HG03520 (cell line): ENCODE measurements around the gene PLXNC1.

Experiments
- ATAC-seq: cut with Tn5 transposase; IDR thresholded peaks from one replicate; pipeline ENCODE4 v1.9.1; 2021; ENCODE audit warnings: mild to moderate bottlenecking, moderate library complexity; ENCODE audit not compliant: unreplicated experiment

Gene PLXNC1

GRCh38 chr12:94157181-94157580 is 8.8 kb downstream of the PLXNC1 start:
- ATAC-seq = no peak

- ATAC-seq = no peak
Observed at GRCh38 chr12:94157981-94158411, 9.6 kb downstream of the PLXNC1 start.

- no peak for ATAC-seq
Observed at GRCh38 chr12:94158666-94159065, 10.3 kb downstream of the PLXNC1 start.

- no peak for ATAC-seq
Observed at GRCh38 chr12:94162108-94162507, 13.7 kb downstream of the PLXNC1 start.

GRCh38 chr12:94163850-94164249 is 15.5 kb downstream of the PLXNC1 start:
- ATAC-seq = no peak

- no peak for ATAC-seq
Observed at GRCh38 chr12:94165138-94165537, 16.8 kb downstream of the PLXNC1 start.

GRCh38 chr12:94165670-94166364 is 17.4 kb downstream of the PLXNC1 start:
- no peak for ATAC-seq

GRCh38 chr12:94167071-94167755 is 18.8 kb downstream of the PLXNC1 start:
- ATAC-seq = no peak

GRCh38 chr12:94167756-94168416 is 19.5 kb downstream of the PLXNC1 start:
- no peak for ATAC-seq

GRCh38 chr12:94169495-94169894 is 21.1 kb downstream of the PLXNC1 start:
- no peak for ATAC-seq

- ATAC-seq = no peak
Observed at GRCh38 chr12:94169966-94170689, 21.8 kb downstream of the PLXNC1 start.

GRCh38 chr12:94170690-94171594 is 22.6 kb downstream of the PLXNC1 start:
- ATAC-seq = no peak

GRCh38 chr12:94171595-94171930 is 23.2 kb downstream of the PLXNC1 start:
- no peak for ATAC-seq

- ATAC-seq = no peak
Observed at GRCh38 chr12:94172031-94172430, 23.7 kb downstream of the PLXNC1 start.

GRCh38 chr12:94172973-94173372 is 24.6 kb downstream of the PLXNC1 start:
- no peak for ATAC-seq

GRCh38 chr12:94173660-94174265 is 25.4 kb downstream of the PLXNC1 start:
- peak; percentile 37 for ATAC-seq

- ATAC-seq = no peak
Observed at GRCh38 chr12:94174576-94174975, 26.2 kb downstream of the PLXNC1 start.

GRCh38 chr12:94175763-94176668 is 27.6 kb downstream of the PLXNC1 start:
- no peak for ATAC-seq

- ATAC-seq = no peak
Observed at GRCh38 chr12:94178054-94178453, 29.7 kb downstream of the PLXNC1 start.
